ENCODE results near the gene NOL9. TPM values are rescaled to one million over a fixed set of nuclear protein-coding genes. Genes with fewer than 3 reads are reported as not detected.

The NOL9 gene
- total RNA-seq, 3 donors from 2014 or later (not counting 1 experiment from before 2014, with no cell fraction given), result 40.7 to 53.3 (median 52.0) TPM

- H3K4me3 ChIP-seq (ENCODE audit: low read length), result no peak overlapping the region
- H3K9me3 Mint-ChIP-seq, result no peaks in the 10 kb centered on the region
- H3K36me3 Mint-ChIP-seq, result no peaks in the 10 kb centered on the region
- H3K4me1 ChIP-seq (ENCODE audit: control insufficient read depth, insufficient read depth, low read length), result peaks cover 20% of the 10 kb centered on the region
- WGBS (ENCODE audit: insufficient coverage), result 81% methylated on average over 4 of the region's 4 CpGs
- peaks cover 0 to 18% of the 10 kb centered on the region in 2 donors for H3K27me3 Mint-ChIP-seq (ENCODE audit: low read depth in 2 of 2)
- TF ChIP-seq, protein P1, sequence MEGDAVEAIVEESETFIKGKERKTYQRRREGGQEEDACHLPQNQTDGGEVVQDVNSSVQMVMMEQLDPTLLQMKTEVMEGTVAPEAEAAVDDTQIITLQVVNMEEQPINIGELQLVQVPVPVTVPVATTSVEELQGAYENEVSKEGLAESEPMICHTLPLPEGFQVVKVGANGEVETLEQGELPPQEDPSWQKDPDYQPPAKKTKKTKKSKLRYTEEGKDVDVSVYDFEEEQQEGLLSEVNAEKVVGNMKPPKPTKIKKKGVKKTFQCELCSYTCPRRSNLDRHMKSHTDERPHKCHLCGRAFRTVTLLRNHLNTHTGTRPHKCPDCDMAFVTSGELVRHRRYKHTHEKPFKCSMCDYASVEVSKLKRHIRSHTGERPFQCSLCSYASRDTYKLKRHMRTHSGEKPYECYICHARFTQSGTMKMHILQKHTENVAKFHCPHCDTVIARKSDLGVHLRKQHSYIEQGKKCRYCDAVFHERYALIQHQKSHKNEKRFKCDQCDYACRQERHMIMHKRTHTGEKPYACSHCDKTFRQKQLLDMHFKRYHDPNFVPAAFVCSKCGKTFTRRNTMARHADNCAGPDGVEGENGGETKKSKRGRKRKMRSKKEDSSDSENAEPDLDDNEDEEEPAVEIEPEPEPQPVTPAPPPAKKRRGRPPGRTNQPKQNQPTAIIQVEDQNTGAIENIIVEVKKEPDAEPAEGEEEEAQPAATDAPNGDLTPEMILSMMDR (IDR thresholded peaks at IDR 0.05), result no peak
- no peak for DNase-seq
- H3K9me3 ChIP-seq (ENCODE audit: control insufficient read depth, insufficient read depth, low read length), result no peaks in the 10 kb centered on the region
- no peak for ATAC-seq
- peak overlapping the region; percentile 25 for H3K4me3 Mint-ChIP-seq
- intact Hi-C loops (cut with micrococcal nuclease), result no loop called here
- H3K27me3 ChIP-seq (ENCODE audit: control insufficient read depth, insufficient read depth, low read length), result peaks cover 9% of the 10 kb centered on the region
- no peak overlapping the region for H3K27ac Mint-ChIP-seq
- H3K36me3 ChIP-seq (ENCODE audit: control insufficient read depth, insufficient read depth, low read length), result no peaks in the 10 kb centered on the region
- no peak overlapping the region for H3K27ac ChIP-seq (ENCODE audit: low read length)
- peaks cover 7% of the 10 kb centered on the region in 2 donors for H3K4me1 Mint-ChIP-seq
Measured at GRCh38 chr1:6499296-6499695, 55.0 kb downstream of the NOL9 start.

DNA sequence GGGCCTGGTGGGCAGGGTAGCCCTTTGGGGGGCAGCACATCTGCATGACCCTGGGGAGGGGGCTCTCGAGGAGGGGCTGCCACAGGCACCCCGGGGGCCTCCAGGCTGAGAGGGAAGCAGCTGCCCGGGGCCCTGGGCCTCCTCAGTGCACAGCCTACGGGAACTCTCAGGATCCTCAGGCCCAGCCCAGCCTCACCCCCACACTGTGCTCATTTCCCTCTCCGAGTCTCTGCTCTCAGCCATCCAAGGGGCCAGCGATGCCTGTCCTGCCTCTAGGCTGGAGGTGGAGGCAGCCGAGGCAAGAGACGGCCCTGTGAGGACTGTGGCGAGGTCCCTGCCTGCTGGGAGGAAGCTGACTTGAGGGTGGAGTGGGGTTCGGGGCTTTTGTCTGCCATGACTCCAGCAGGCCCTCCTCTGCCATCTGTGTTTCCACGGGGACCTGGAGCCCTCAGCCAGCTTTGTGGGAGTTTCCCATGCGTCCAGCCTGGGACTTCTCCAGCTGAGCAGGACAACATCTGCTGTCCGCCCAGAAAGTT, 55.7 kb downstream of the NOL9 start:
- Mint-ChIP-seq H3K27me3 (ENCODE audit: low read depth in 2 of 2) (peaks cover 0 to 18% of the 10 kb centered on the region in 2 donors), H3K4me1 (peaks cover 7% of the 10 kb centered on the region in 2 donors), H3K27ac (no peak overlapping the region), H3K36me3 (no peaks in the 10 kb centered on the region), H3K4me3 (no peak overlapping the region), H3K9me3 (no peaks in the 10 kb centered on the region)
- ATAC-seq, result no peak
- TF ChIP-seq, protein P1 (IDR thresholded peaks at IDR 0.05), result no peak
- intact Hi-C loops (cut with micrococcal nuclease), result no loop called here
- no peak overlapping the region for H3K27ac ChIP-seq (ENCODE audit: low read length)
- H3K9me3 ChIP-seq (ENCODE audit: control insufficient read depth, insufficient read depth, low read length), result no peaks in the 10 kb centered on the region
- DNase-seq, result no peak
- WGBS (ENCODE audit: insufficient coverage), result 82% methylated on average over 13 of the region's 13 CpGs
- H3K36me3 ChIP-seq (ENCODE audit: control insufficient read depth, insufficient read depth, low read length), result no peaks in the 10 kb centered on the region
- H3K27me3 ChIP-seq (ENCODE audit: control insufficient read depth, insufficient read depth, low read length), result peaks cover 9% of the 10 kb centered on the region
- H3K4me1 ChIP-seq (ENCODE audit: control insufficient read depth, insufficient read depth, low read length), result peaks cover 20% of the 10 kb centered on the region
- H3K4me3 ChIP-seq (ENCODE audit: low read length), result no peak overlapping the region

DNA sequence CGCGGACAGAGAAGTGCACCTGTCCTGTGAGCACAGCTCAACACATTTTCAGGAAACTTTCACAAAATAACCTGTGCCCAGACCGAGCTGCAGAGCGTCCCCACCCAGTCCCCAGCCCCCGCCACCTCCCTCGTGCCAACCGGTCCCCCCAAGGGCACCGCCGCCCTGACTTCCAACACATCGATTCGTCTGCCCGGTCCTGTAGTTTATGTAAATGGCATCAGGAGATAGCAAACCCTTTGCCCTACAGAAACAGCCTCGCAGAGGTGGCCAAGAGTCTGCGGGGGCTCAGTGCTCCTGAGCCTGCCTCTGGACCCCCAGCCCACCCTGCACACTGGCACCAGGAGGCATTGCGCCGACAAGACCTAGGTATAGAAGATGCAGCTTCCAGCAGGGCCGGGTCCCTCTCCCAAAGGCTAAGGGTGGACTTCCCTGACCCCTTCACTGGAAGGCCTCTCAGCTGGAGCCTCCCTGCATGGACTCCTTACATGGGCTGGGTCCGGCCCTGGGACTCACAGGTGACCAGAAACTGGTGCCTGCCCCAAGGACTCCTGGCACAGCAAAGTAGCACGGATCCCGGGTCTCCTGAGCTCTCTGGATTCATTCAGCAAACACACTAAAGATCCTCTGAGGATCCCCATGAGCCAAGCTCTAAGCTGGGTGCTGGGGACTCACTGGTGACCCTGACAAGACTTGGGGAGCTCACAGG, 56.3 kb downstream of the NOL9 start:
- H3K4me3 Mint-ChIP-seq, result peak overlapping the region; percentile 81
- ATAC-seq, result no peak
- Histone ChIP-seq H3K27me3 (ENCODE audit: control insufficient read depth, insufficient read depth, low read length) (peaks cover 9% of the 10 kb centered on the region), H3K9me3 (ENCODE audit: control insufficient read depth, insufficient read depth, low read length) (no peaks in the 10 kb centered on the region), H3K36me3 (ENCODE audit: control insufficient read depth, insufficient read depth, low read length) (no peaks in the 10 kb centered on the region), H3K4me3 (ENCODE audit: low read length) (peak overlapping the region; percentile 33), H3K4me1 (ENCODE audit: control insufficient read depth, insufficient read depth, low read length) (peaks cover 20% of the 10 kb centered on the region), H3K27ac (ENCODE audit: low read length) (no peak overlapping the region)
- no peak overlapping the region for H3K27ac Mint-ChIP-seq
- 55% methylated on average over 15 of the region's 20 CpGs for WGBS (ENCODE audit: insufficient coverage)
- intact Hi-C loops (cut with micrococcal nuclease), result no loop called here
- TF ChIP-seq, protein P1 (IDR thresholded peaks at IDR 0.05), result no peak
- no peaks in the 10 kb centered on the region for H3K9me3 Mint-ChIP-seq
- no peak for DNase-seq
- peaks cover 7% of the 10 kb centered on the region in 2 donors for H3K4me1 Mint-ChIP-seq
- peaks cover 0 to 18% of the 10 kb centered on the region in 2 donors for H3K27me3 Mint-ChIP-seq (ENCODE audit: low read depth in 2 of 2)
- H3K36me3 Mint-ChIP-seq, result no peaks in the 10 kb centered on the region

Measured in natural killer cell (primary cell).